HG03280 (cell line): Measurements from ENCODE around the gene RALGAPA2.

ENCODE experiments used
- ATAC-seq: cut with Tn5 transposase; IDR thresholded peaks from one replicate; pipeline ENCODE4 v1.9.1; 2021; ENCODE audit warnings: mild to moderate bottlenecking, moderate library complexity; ENCODE audit not compliant: unreplicated experiment

The RALGAPA2 gene

DNA sequence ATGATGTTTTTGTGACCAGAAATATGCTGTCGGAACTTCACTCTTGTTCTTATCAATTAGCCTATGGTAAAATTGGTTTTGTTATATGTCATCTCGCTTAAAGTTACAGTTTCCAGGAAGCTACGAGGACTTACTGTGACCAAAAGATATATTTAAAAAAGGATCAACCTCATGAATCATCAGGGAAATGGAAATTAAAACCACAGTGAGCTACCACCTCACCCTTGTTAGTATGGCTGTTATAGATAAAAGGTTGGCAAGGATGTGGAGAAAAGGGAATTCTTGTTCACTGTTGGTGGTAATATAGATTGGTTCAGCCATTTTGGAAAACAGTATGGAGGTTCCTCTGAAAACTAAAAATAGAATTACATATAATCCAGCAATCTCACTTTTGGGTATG lies 358.9 kb downstream of the RALGAPA2 start:
- ATAC-seq: no peak

GRCh38 chr20:20344476-20344875 lies 368.0 kb downstream of the RALGAPA2 start:
- no peak for ATAC-seq

GRCh38 chr20:20343932-20344331 lies 368.5 kb downstream of the RALGAPA2 start:
- no peak for ATAC-seq
